ENCODE results near the gene ZC3H12D. TPM values are rescaled to one million over a fixed set of nuclear protein-coding genes. Genes with fewer than 3 reads are reported as not detected.
"Not testable (repeated sequence)": the region's sequence is repeated elsewhere in the genome, so short reads cannot be mapped to it uniquely, and the experiment has no call there.

The ZC3H12D gene
- total and polyA plus RNA-seq, 8 donors, result 0.08 to 1.1 (median 0.35) TPM

DNA sequence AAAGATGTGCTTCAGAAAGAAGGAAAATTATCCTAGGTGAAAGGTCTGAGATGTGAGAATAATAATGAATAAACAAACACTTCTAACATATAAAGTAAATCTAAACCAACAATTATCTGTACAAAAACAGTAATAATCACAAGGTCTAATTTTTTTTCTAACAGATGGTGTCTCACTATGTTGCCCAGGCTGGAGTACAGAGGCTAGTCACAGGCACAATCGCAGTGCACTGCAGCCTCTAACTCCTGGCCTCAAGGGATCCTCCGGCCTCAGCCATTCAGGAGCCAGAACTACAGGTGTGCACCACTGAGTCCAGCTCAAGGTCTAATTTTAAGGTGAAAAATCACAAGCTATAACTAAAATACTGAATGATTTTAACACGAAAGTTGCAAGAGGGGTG lies 17.0 kb upstream of the ZC3H12D start:
- H3K27ac ChIP-seq, result no peak overlapping the region
- TF ChIP-seq, protein P1, sequence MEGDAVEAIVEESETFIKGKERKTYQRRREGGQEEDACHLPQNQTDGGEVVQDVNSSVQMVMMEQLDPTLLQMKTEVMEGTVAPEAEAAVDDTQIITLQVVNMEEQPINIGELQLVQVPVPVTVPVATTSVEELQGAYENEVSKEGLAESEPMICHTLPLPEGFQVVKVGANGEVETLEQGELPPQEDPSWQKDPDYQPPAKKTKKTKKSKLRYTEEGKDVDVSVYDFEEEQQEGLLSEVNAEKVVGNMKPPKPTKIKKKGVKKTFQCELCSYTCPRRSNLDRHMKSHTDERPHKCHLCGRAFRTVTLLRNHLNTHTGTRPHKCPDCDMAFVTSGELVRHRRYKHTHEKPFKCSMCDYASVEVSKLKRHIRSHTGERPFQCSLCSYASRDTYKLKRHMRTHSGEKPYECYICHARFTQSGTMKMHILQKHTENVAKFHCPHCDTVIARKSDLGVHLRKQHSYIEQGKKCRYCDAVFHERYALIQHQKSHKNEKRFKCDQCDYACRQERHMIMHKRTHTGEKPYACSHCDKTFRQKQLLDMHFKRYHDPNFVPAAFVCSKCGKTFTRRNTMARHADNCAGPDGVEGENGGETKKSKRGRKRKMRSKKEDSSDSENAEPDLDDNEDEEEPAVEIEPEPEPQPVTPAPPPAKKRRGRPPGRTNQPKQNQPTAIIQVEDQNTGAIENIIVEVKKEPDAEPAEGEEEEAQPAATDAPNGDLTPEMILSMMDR (IDR thresholded peaks at IDR 0.05), result no peak
- DNase-seq, result no peak
- H3K9me3 ChIP-seq, result no peaks in the 10 kb centered on the region
- no peak overlapping the region for H3K4me3 ChIP-seq
- no peaks in the 10 kb centered on the region for H3K27me3 ChIP-seq
- FAIRE-seq, result no peak
- intact Hi-C loops (cut with DNase I), result no loop called here
- 90 to 95% methylated on average over 3 of the region's 3 CpGs for WGBS, 2 donors
- no peaks in the 10 kb centered on the region for H3K36me3 ChIP-seq
- no peak for ATAC-seq
- H3K4me1 ChIP-seq, result no peaks in the 10 kb centered on the region

GRCh38 chr6:149501201-149501600 lies 16.4 kb upstream of the ZC3H12D start:
- intact Hi-C loops (cut with DNase I), result no loop called here
- Histone ChIP-seq H3K4me3 (no peak overlapping the region), H3K36me3 (no peaks in the 10 kb centered on the region), H3K4me1 (no peaks in the 10 kb centered on the region), H3K27me3 (no peaks in the 10 kb centered on the region), H3K27ac (no peak overlapping the region), H3K9me3 (no peaks in the 10 kb centered on the region)
- ATAC-seq (no peak), FAIRE-seq (no peak), DNase-seq (no peak)
- 91 to 96% methylated on average over 1 of the region's 1 CpG for WGBS, 2 donors
- TF ChIP-seq, protein P1 (IDR thresholded peaks at IDR 0.05), result no peak

DNA sequence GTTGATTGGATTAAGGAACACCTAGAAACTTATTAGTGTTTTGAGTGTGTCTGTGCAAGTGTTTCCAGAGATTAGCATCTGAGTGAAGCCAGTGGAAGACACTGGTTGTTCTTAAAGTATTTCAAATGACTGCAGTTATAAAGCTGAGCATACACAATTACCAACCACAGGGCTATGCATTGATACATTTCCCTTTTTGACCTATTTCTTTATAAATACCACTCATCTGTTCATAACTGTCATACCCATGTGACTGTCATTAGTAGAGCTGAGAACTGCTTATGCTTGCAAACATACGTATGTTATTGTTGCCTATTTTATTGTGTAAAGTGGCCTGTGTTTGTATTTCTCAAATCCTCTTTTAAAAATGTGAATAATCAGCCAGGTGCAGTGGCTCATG lies 15.3 kb upstream of the ZC3H12D start:
- intact Hi-C loops (cut with DNase I), result no loop called here
- H3K36me3 ChIP-seq, result no peaks in the 10 kb centered on the region
- TF ChIP-seq, protein P1 (IDR thresholded peaks at IDR 0.05), result no peak
- H3K4me1 ChIP-seq, result no peaks in the 10 kb centered on the region
- no peak for FAIRE-seq
- WGBS, 2 donors, result 84 to 87% methylated on average over 1 of the region's 1 CpG
- H3K4me3 ChIP-seq, result no peak overlapping the region
- H3K9me3 ChIP-seq, result no peaks in the 10 kb centered on the region
- no peak overlapping the region for H3K27ac ChIP-seq
- DNase-seq, result no peak
- peak in 2 of 4 donors; percentile 22 to 50 for ATAC-seq
- H3K27me3 ChIP-seq, result no peaks in the 10 kb centered on the region

GRCh38 chr6:149499066-149499465 lies 14.3 kb upstream of the ZC3H12D start:
- TF ChIP-seq, protein P1 (IDR thresholded peaks at IDR 0.05), result no peak
- 72 to 83% methylated on average over 3 of the region's 3 CpGs for WGBS, 2 donors
- peak; percentile 29 for FAIRE-seq

DNA sequence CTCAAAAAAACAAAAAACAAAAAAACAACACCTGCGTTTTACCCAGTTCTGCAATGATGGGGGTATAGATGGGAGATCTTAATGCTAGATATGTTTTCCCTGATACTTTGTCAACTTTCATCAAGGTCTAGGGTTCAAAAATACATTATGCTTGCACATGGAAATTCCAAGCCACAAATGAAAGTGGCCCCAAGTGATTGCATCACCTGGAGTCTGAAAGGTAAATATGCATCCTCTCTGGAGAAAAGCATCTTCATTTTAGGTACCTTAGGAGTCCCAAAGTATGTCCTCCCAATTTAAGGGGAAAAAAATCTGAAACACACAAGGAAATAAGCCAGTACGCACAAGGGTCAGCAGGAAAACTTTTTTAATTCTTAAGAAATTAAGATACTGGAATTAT lies 12.6 kb upstream of the ZC3H12D start:
- Histone ChIP-seq H3K27ac (no peak overlapping the region), H3K4me1 (no peaks in the 10 kb centered on the region), H3K27me3 (no peaks in the 10 kb centered on the region), H3K4me3 (no peak overlapping the region), H3K9me3 (no peaks in the 10 kb centered on the region), H3K36me3 (no peaks in the 10 kb centered on the region)
- no peak for DNase-seq
- ATAC-seq, result no peak
- FAIRE-seq, result no peak
- TF ChIP-seq, protein P1 (IDR thresholded peaks at IDR 0.05), result no peak
- intact Hi-C loops (cut with DNase I), result no loop called here
- 93 to 97% methylated on average over 2 of the region's 2 CpGs for WGBS, 2 donors

More at GRCh38 chr6:149499066-149499465, 14.3 kb upstream of the ZC3H12D start:
- intact Hi-C loops (cut with DNase I), result no loop called here
- H3K27ac ChIP-seq, result no peak overlapping the region
- no peaks in the 10 kb centered on the region for H3K27me3 ChIP-seq
- ATAC-seq (peak in 3 of 4 donors; percentile 55 to 59 (median 55)), DNase-seq (no peak)
- no peak overlapping the region for H3K4me3 ChIP-seq
- H3K36me3 ChIP-seq, result no peaks in the 10 kb centered on the region
- no peaks in the 10 kb centered on the region for H3K9me3 ChIP-seq
- H3K4me1 ChIP-seq, result no peaks in the 10 kb centered on the region

DNA sequence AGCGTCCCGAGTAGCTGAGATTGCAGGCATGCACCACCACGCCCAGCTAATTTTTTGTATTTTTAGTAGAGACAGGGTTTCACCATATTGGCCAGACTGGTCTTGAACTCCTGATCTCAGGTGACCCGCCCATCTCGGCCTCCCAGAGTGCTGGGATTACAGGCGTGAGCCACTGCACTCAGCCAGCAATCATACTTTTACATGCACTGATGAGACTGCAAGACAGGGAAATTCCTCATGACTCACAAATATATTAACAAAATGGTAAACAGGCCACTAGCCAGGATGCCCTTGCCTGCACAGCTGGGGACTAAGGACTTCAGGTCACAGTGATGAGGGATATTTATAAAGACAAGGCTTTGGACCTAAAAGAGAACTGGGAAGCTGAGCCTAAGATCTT lies 11.8 kb upstream of the ZC3H12D start:
- H3K9me3 ChIP-seq; ATAC-seq; H3K4me1 ChIP-seq; H3K27ac ChIP-seq; DNase-seq; H3K27me3 ChIP-seq; H3K4me3 ChIP-seq; H3K36me3 ChIP-seq; FAIRE-seq; intact Hi-C loops (cut with DNase I): not testable (repeated sequence)
- 92 to 97% methylated on average over 6 of the region's 6 CpGs for WGBS, 2 donors

DNA sequence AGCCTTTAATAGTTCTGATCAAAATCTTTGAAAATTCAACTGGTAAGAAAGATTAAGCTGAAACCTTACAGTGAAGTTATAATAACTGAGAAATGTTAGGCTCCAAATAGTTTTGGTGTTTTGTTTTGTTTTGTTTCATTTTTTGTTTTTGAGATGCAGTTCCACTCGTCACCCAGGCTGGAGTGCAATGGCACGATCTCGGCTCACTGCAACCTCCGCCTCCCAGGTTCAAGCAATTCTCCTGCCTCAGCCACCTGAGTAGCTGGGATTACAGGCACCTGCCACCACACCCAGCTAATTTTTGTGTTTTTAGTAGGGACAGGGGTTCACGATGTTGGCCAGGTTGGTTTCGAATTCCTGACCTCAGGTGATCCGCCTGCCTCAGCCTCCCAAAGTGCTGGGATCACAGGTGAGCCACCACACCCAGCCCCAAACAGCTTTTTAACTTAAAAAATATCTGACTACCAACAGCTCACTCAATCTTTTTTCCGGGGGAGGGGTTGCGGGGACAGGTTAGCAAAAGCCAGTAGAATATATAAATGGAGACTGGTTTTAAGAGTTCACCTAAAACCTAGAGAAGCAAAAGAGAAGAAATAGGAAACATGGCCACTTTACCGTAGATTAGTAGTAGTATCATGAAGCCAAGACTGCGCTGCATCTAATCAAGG lies 10.7 kb upstream of the ZC3H12D start:
- H3K27me3 ChIP-seq; H3K4me1 ChIP-seq; FAIRE-seq; DNase-seq; H3K27ac ChIP-seq; intact Hi-C loops (cut with DNase I); H3K9me3 ChIP-seq; ATAC-seq; H3K36me3 ChIP-seq; H3K4me3 ChIP-seq: not testable (repeated sequence)
- WGBS, 2 donors, result 84 to 88% methylated on average over 10 to 11 of the region's 11 CpGs

DNA sequence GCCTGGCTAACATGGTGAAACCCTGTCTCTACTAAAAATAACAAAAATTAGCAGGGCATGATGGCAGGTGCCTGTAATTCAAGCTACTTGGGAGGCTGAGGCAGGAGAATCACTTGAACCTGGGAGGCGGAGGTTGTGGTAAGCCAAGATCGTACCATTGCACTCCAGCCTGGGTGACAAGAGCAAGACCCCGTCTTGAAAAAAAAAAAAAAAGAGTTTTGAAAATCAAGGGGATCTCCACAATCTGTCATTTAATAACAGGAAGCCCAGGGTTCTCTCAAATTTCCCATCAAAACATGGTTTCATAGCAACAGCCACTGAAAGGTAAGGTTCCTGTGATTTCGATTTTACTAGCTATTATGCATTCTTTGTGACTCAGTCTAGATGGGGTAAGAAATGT lies 10.0 kb upstream of the ZC3H12D start:
- DNase-seq; H3K27me3 ChIP-seq; H3K36me3 ChIP-seq; H3K9me3 ChIP-seq; ATAC-seq; FAIRE-seq; H3K4me1 ChIP-seq; H3K4me3 ChIP-seq; intact Hi-C loops (cut with DNase I); H3K27ac ChIP-seq: not testable (repeated sequence)
- 93 to 94% methylated on average over 4 of the region's 4 CpGs for WGBS, 2 donors

Measured in pancreas (tissue), 10 donors.